ENCODE data around the gene RPS6KA4.

- peak; percentile 35 for TF ChIP-seq CTCF (IDR thresholded peaks at IDR 0.05; ENCODE audit: borderline replicate concordance, extremely low read depth, low read length, poor library complexity, severe bottlenecking)
- no peak for TF ChIP-seq EZH2 (IDR thresholded peaks at IDR 0.05; ENCODE audit: borderline replicate concordance, low read depth, low read length, severe bottlenecking)
Observed at GRCh38 chr11:64369440-64370421, 10.8 kb downstream of the RPS6KA4 start.
